Right ventricle myocardium inferior (tissue), 1 donor: ENCODE results near the gene TRAF3IP1. TPM values are rescaled to one million over a fixed set of nuclear protein-coding genes. Genes with fewer than 3 reads are reported as not detected.
A peak's percentile ranks its signal among the peaks of the same experiment; 100 is the strongest.

Source experiments
- ATAC-seq: fragments of 200-7000 bp; cut with Tn5 transposase; one replicate; pipeline ENCODE4 v1.9.1; 2020; ENCODE audit warnings: mild to moderate bottlenecking, moderate library complexity
- DNase-seq: peaks from one replicate; pipeline ENCODE4 v3.0.0; 2021; ENCODE audit errors: missing footprints
- intact Hi-C: fragments of 100-400 bp; cut with DNase I; formaldehyde crosslinking; loops from one replicate; pipeline ENCODE4 v1.11.0; 2022
- total RNA-seq: library from RNA; stranded (reverse); fragmentation: NEBNext Ultra II Directional; extraction: Animal tissue kit (Norgen Biotek cat#: 25700); gene quantifications from one replicate; pipeline ENCODE4 v1.2.1, GENCODE V29; 2021
- donor health status: DM: no; HTN: yes; CAD: no; lungs with severe emphysema.

The TRAF3IP1 gene
- total RNA-seq, 1 donor from 2014 or later = 11.2 TPM

- intact Hi-C loops = no loop called here
- ATAC-seq (no peak), DNase-seq (peak; percentile 34)
These were observed 33.2 kb upstream of the TRAF3IP1 start for GRCh38 chr2:238286987-238287736.

GRCh38 chr2:238287737-238288649, 32.3 kb upstream of the TRAF3IP1 start, which contains the start of gene PER2:
Gene PER2, minus strand, starts transcription at chr2:238288610. Its CDS starts 10,674 bp downstream, at chr2:238277936.
- peak; percentile 8 for ATAC-seq
- peak; percentile 64 for DNase-seq
- intact Hi-C loops = loop anchor here (1.0 kb wide), 1 partner anchor 32 kb away; the partner anchor contains the start of gene TRAF3IP1

- DNase-seq = peak; percentile 99
- ATAC-seq = peak; percentile 91
- intact Hi-C loops = loop anchor here (1.0 kb wide), 1 partner anchor 31 kb away; the partner anchor contains the start of gene TRAF3IP1
These were observed 31.4 kb upstream of the TRAF3IP1 start for GRCh38 chr2:238288650-238289573.

- ATAC-seq = no peak
- peak; percentile 64 for DNase-seq
- intact Hi-C loops = no loop called here
These were observed 30.7 kb upstream of the TRAF3IP1 start for GRCh38 chr2:238289574-238289973.

- ATAC-seq = no peak
These were observed 30.2 kb upstream of the TRAF3IP1 start for GRCh38 chr2:238290091-238290509.

GRCh38 chr2:238290715-238291549, 29.4 kb upstream of the TRAF3IP1 start:
- intact Hi-C loops = no loop called here
- ATAC-seq (no peak), DNase-seq (peak; percentile 48)

More at GRCh38 chr2:238290091-238290509, 30.2 kb upstream of the TRAF3IP1 start:
- DNase-seq = peak; percentile 72
- intact Hi-C loops = no loop called here

GRCh38 chr2:238291550-238292281, 28.6 kb upstream of the TRAF3IP1 start:
- no peak for DNase-seq
- no peak for ATAC-seq
- intact Hi-C loops = no loop called here

- intact Hi-C loops = no loop called here
- DNase-seq (no peak), ATAC-seq (no peak)
These were observed 26.3 kb upstream of the TRAF3IP1 start for GRCh38 chr2:238294046-238294392.

- intact Hi-C loops = no loop called here
These were observed 25.8 kb upstream of the TRAF3IP1 start for GRCh38 chr2:238294393-238295143.

GRCh38 chr2:238295144-238296112, 24.9 kb upstream of the TRAF3IP1 start:
- ATAC-seq (no peak), DNase-seq (no peak)
- intact Hi-C loops = no loop called here

More at GRCh38 chr2:238294393-238295143, 25.8 kb upstream of the TRAF3IP1 start:
- ATAC-seq (no peak), DNase-seq (no peak)

- ATAC-seq (no peak), DNase-seq (no peak)
- intact Hi-C loops = no loop called here
These were observed 23.5 kb upstream of the TRAF3IP1 start for GRCh38 chr2:238296638-238297457.

GRCh38 chr2:238299803-238300202, 20.5 kb upstream of the TRAF3IP1 start:
- ATAC-seq = no peak
- intact Hi-C loops = no loop called here
- DNase-seq = no peak

GRCh38 chr2:238302087-238302486, 18.2 kb upstream of the TRAF3IP1 start:
- no peak for ATAC-seq
- DNase-seq = no peak
- intact Hi-C loops = no loop called here

- intact Hi-C loops = no loop called here
- no peak for ATAC-seq
- DNase-seq = no peak
These were observed 17.6 kb upstream of the TRAF3IP1 start for GRCh38 chr2:238302751-238303150.
